Fibroblast of lung (primary cell): ENCODE measurements around the gene PACRG. TPM values are rescaled to one million over a fixed set of nuclear protein-coding genes. Genes with fewer than 3 reads are reported as not detected.

ENCODE experiments used
- DNase-seq, 2 donors: peaks; one replicate each; pipeline versions ENCODE4 v3.0.0 to v3.0.0-alpha.2; 2010; ENCODE audit warnings: low read depth in 2 of 2
- H2AFZ ChIP-seq: 2 replicates; pipeline ENCODE4 v1.5.1; 2012; ENCODE audit warnings: low read length, control low read depth, inconsistent platforms
- H3K27ac ChIP-seq: 2 replicates; pipeline ENCODE4 v1.5.1; 2011; ENCODE audit warnings: low read length, control low read depth; ENCODE audit not compliant: insufficient read depth
- H3K27me3 ChIP-seq: 2 replicates; pipeline ENCODE4 v1.5.1; 2011; ENCODE audit warnings: mild to moderate bottlenecking, low read length; ENCODE audit not compliant: control insufficient read depth, insufficient read depth
- H3K36me3 ChIP-seq: 2 replicates; pipeline ENCODE4 v1.5.1; 2011; ENCODE audit warnings: low read length; ENCODE audit not compliant: control insufficient read depth, insufficient read depth
- H3K4me1 ChIP-seq: 2 replicates; pipeline ENCODE4 v1.5.1; 2011; ENCODE audit warnings: low read length; ENCODE audit not compliant: control insufficient read depth, insufficient read depth; ENCODE audit errors: extremely low read depth
- H3K4me2 ChIP-seq: 2 replicates; pipeline ENCODE4 v1.5.1; 2011; ENCODE audit warnings: low read length, control low read depth; ENCODE audit not compliant: insufficient read depth; ENCODE audit errors: extremely low read depth
- H3K4me3 ChIP-seq, 4 experiments: fragments of 200-600 bp in 1 of 4; sonication (generic) in 1 of 4; replicated peaks in 1 of 4; 2 replicates each; pipeline ENCODE4 v1.5.1; 2011 to 2016; ENCODE audit warnings: low read length in 4 of 4, low read depth in 3 of 4, mild to moderate bottlenecking in 3 of 4, control low read depth in 2 of 4, inconsistent platforms in 1 of 4, mixed read lengths in 1 of 4; ENCODE audit not compliant: insufficient read depth in 1 of 4; ENCODE audit errors: control extremely low read depth in 1 of 4
- H3K79me2 ChIP-seq: 2 replicates; pipeline ENCODE4 v1.5.1; 2012; ENCODE audit warnings: mild to moderate bottlenecking, low read length, inconsistent platforms; ENCODE audit not compliant: control insufficient read depth, insufficient read depth
- H3K9ac ChIP-seq: 2 replicates; pipeline ENCODE4 v1.5.1; 2011; ENCODE audit warnings: mild to moderate bottlenecking, low read length, control low read depth; ENCODE audit not compliant: insufficient read depth
- H3K9me3 ChIP-seq: 2 replicates; pipeline ENCODE4 v1.5.1; 2012; ENCODE audit warnings: low read depth, low read length; ENCODE audit not compliant: control insufficient read depth, insufficient read depth
- H4K20me1 ChIP-seq: 2 replicates; pipeline ENCODE4 v1.5.1; 2011; ENCODE audit warnings: low read length; ENCODE audit not compliant: control insufficient read depth, insufficient read depth; ENCODE audit errors: extremely low read depth
- CTCF ChIP-seq, 2 donors: IDR thresholded peaks in 1 of 2; conservative IDR thresholded peaks in 1 of 2; 1 replicate in 1 of 2; 2 replicates in 1 of 2; pipeline ENCODE4 v1.5.1; 2011 to 2012; ENCODE audit warnings: low read length in 2 of 2, control low read depth in 1 of 2, inconsistent platforms in 1 of 2, low read depth in 1 of 2, mild to moderate bottlenecking in 1 of 2
- EZH2 ChIP-seq: IDR thresholded peaks from 2 replicates; pipeline ENCODE4 v1.5.1; 2012; ENCODE audit warnings: low read length, control low read depth, mild to moderate bottlenecking; ENCODE audit errors: missing control alignments
- polyA plus RNA-seq, 2 donors: library from polyadenylated mRNA; depleted of rRNA in 1 of 2; stranded (reverse) in 1 of 2; unstranded in 1 of 2; fragments of >200 nt; gene quantifications; 2 replicates each; pipeline ENCODE4 v1.2.1, GENCODE V29; 2011 to 2012; ENCODE audit warnings: missing spikeins in 1 of 2
- total RNA-seq: library from RNA; depleted of rRNA; stranded (reverse); fragments of >200 nt; gene quantifications from 2 replicates; pipeline ENCODE4 v1.2.1, GENCODE V29; 2014

The PACRG gene
- total and polyA plus RNA-seq, 2 donors (not counting 1 experiment from before 2014, with no cell fraction given) = 0.30 to 0.66 TPM

DNA sequence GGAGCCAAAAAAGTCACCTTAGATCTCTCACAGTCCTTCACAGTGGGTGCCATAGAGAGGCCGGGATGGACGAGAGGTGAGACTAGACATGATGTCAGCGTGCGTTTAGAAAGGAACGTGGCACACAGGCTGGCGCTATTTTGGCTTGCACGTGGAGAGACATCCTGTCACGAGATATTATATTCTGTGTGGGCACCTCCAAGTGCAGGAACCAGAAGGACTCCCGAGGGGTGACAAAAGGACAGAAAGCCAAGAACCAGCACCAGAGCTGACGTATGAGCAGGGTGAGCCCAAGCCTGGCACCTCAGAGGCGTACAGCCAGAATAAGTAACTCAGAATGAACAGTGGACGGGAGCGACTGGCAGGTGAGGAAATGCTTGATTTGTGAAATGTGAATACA is 636.9 kb downstream of the PACRG start:
- H3K79me2 ChIP-seq = no peaks in the 10 kb centered on the region
- H4K20me1 ChIP-seq = no peaks in the 10 kb centered on the region
- H3K9me3 ChIP-seq = no peaks in the 10 kb centered on the region
- no peaks in the 10 kb centered on the region for H3K36me3 ChIP-seq
- H3K4me2 ChIP-seq = no peak overlapping the region
- H3K9ac ChIP-seq = no peak overlapping the region
- TF ChIP-seq EZH2 (no peak), CTCF (conservative IDR thresholded peaks at IDR 0.05 in 1 of 2, IDR thresholded peaks at IDR 0.05 in 1 of 2; ENCODE audit: low read depth in 1 of 2, low read length in 2 of 2) (no peak)
- H2AFZ ChIP-seq = no peak overlapping the region
- no peak overlapping the region for H3K27ac ChIP-seq
- H3K27me3 ChIP-seq = no peaks in the 10 kb centered on the region
- H3K4me3 ChIP-seq = no peak overlapping the region
- H3K4me1 ChIP-seq = no peaks in the 10 kb centered on the region
- DNase-seq = no peak

Other genes with a start within 250 kb of the PACRG start
- gene PRKN, start 208 bp upstream of the PACRG start, total RNA-seq = 4.6 and 5.6 TPM in 2 replicates
- gene PRKN, start 208 bp upstream of the PACRG start, polyA plus RNA-seq = 0.43 and 0.70 TPM in 2 replicates